Transverse colon (tissue), 4 donors: ENCODE measurements around the gene CCDC43. TPM values are rescaled to one million over a fixed set of nuclear protein-coding genes. Genes with fewer than 3 reads are reported as not detected.
A peak's percentile ranks its signal among the peaks of the same experiment; 100 is the strongest.

Source experiments
- DNase-seq: peaks from one replicate; pipeline ENCODE4 v3.0.0-alpha.2; 2019
- H3K27ac ChIP-seq, 4 donors: fragments of 200-600 bp; sonication (generic); 2 replicates each; pipeline ENCODE4 v1.5.1; 2016 to 2018; ENCODE audit warnings: inconsistent platforms in 4 of 4
- H3K27me3 ChIP-seq: fragments of 200-600 bp; sonication (generic); 2 replicates; pipeline ENCODE4 v1.5.1; 2017; ENCODE audit warnings: inconsistent platforms
- H3K36me3 ChIP-seq, 4 donors: fragments of 200-600 bp; sonication (generic); 2 replicates each; pipeline ENCODE4 v1.5.1; 2017 to 2019; ENCODE audit warnings: inconsistent platforms in 4 of 4
- H3K4me1 ChIP-seq, 4 donors: fragments of 200-600 bp; sonication (generic); 2 replicates each; pipeline ENCODE4 v1.5.1; 2017 to 2020; ENCODE audit warnings: inconsistent platforms in 4 of 4
- H3K4me3 ChIP-seq, 4 donors: fragments of 200-600 bp; sonication (generic); 1 replicate in 1 of 4; 2 replicates in 3 of 4; pipeline versions ENCODE4 v1.5.1 to v1.6.1; 2017 to 2019; ENCODE audit warnings: inconsistent platforms in 4 of 4
- H3K9me3 ChIP-seq, 2 donors: fragments of 200-600 bp; sonication (generic); 2 replicates each; pipeline ENCODE4 v1.5.1; 2017 to 2019; ENCODE audit warnings: inconsistent platforms in 2 of 2
- EP300 ChIP-seq: sonication (generic); formaldehyde crosslinking; IDR thresholded peaks from one replicate; pipeline ENCODE4 v1.6.1; 2017; ENCODE audit warnings: antibody characterized with exemption, low read depth
- POLR2A ChIP-seq: fragments of 450-650 bp; IDR thresholded peaks from one replicate; pipeline ENCODE4 v1.6.1; 2016; ENCODE audit warnings: antibody characterized with exemption, mild to moderate bottlenecking, moderate library complexity
- POLR2AphosphoS5 ChIP-seq, 3 donors: sonication (generic); formaldehyde crosslinking; IDR thresholded peaks; one replicate each; pipeline ENCODE4 v1.6.1; 2016; ENCODE audit warnings: antibody characterized with exemption in 3 of 3
- WGBS, 2 donors: methylation state at CpG; one replicate each; pipeline ENCODE4 v1.1.5; 2018; ENCODE audit warnings: low coverage in 1 of 2; 5-methylcytosine and 5-hydroxymethylcytosine counted together
- in situ Hi-C, 4 donors: fragments of 200-750 bp; cut with MboI; loops; one replicate each; pipeline versions ENCODE4 v1.15.0 to v1.15.1; 2017; ENCODE audit warnings: low sequenced_read_pairs in 3 of 4, low pct_ligation_motif_present in 1 of 4, low pct_unique_long_range_greater_than_20kb in 1 of 4
- intact Hi-C: fragments of 100-400 bp; cut with DNase I; formaldehyde crosslinking; loops from one replicate; pipeline ENCODE4 v1.15.1; 2023; ENCODE audit warnings: low total_unique reads
- total RNA-seq, 4 donors: library from RNA; depleted of rRNA; stranded (reverse); fragments of >200 nt; gene quantifications; one replicate each; pipeline ENCODE4 v1.1.0, GENCODE V29; 2016
- TF ChIP-seq, protein P1 (sequence below), 5 experiments: fragments of 200-600 bp in 3 of 5; fragments of 450-650 bp in 2 of 5; sonication (generic) in 3 of 5; IDR thresholded peaks; 1 replicate in 2 of 5; 2 replicates in 3 of 5; pipeline ENCODE4 v1.5.1; 2016 to 2017; ENCODE audit warnings: antibody characterized with exemption in 5 of 5, inconsistent platforms in 3 of 5, mild to moderate bottlenecking in 2 of 5, moderate library complexity in 1 of 5

Gene CCDC43
- 10 to 100 TPM in 3 of 4 donors, 1 to 10 TPM in 1; 2.0 to 16.1 (median 13.8) TPM for total RNA-seq

GRCh38 chr17:44689477-44690217 is at the start of gene CCDC43:
Gene CCDC43, minus strand, starts transcription at chr17:44689776. Its CDS starts 23 bp downstream, at chr17:44689753.
- WGBS, 2 donors, result 0% methylated on average over 51 of the region's 51 CpGs; no CpG with 5 or more reads in 1 of the 2 donors
- DNase-seq, result peak; percentile 92
- TF ChIP-seq, protein P1, sequence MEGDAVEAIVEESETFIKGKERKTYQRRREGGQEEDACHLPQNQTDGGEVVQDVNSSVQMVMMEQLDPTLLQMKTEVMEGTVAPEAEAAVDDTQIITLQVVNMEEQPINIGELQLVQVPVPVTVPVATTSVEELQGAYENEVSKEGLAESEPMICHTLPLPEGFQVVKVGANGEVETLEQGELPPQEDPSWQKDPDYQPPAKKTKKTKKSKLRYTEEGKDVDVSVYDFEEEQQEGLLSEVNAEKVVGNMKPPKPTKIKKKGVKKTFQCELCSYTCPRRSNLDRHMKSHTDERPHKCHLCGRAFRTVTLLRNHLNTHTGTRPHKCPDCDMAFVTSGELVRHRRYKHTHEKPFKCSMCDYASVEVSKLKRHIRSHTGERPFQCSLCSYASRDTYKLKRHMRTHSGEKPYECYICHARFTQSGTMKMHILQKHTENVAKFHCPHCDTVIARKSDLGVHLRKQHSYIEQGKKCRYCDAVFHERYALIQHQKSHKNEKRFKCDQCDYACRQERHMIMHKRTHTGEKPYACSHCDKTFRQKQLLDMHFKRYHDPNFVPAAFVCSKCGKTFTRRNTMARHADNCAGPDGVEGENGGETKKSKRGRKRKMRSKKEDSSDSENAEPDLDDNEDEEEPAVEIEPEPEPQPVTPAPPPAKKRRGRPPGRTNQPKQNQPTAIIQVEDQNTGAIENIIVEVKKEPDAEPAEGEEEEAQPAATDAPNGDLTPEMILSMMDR (IDR thresholded peaks at IDR 0.05), result no peak
- peak; percentile 74 to 81 (median 77) for TF ChIP-seq POLR2AphosphoS5 (IDR thresholded peaks at IDR 0.05)
- peak; percentile 60 for TF ChIP-seq POLR2A
- no peak for TF ChIP-seq EP300
- Histone ChIP-seq H3K27me3 (no peaks in the 10 kb centered on the region), H3K27ac (peak within 1 kb of the TSS; percentile 78 to 88 (median 85)), H3K4me3 (peak within 1 kb of the TSS; percentile 35 to 77 (median 68)), H3K4me1 (peaks cover 0 to 18% (median 14%) of the 10 kb centered on the region in 4 donors), H3K36me3 (no peaks in the 10 kb centered on the region), H3K9me3 (no peaks in the 10 kb centered on the region)
- in situ Hi-C loops (no loop called here), intact Hi-C loops (no loop called here)

DNA sequence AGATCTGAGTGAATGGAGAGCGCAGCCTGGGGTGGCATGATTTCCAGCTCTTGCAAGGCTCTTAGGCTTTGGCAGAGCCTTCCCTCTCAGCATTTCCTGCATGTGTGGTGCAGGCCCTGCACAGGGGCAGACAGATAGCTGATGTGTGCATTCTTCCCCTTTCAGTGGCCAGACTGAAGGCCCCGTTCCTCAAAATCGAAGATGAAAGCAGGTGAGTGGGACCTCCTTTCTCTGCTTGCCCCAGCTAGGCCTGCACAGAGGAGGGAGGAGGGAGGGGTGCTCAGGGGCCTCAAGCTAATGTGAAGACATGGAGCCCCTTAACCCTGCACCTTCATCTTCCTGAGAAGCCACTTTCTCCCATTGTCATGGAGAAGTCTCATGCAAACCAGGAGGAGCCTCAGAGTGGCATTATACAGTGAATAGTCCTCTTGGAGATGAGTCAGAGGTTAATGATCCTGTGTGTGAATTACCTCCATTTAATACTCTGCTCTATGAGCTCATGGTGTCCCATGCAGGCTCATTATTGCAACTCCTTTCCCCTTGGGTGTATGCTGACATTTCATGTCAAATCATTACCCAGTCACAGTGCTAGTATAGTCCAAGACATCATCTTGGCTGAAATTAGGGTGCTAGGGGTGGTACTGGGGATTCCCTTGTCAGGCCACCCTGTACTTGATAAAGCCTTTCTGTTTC is 48.8 kb upstream of the CCDC43 start:
- no peak for DNase-seq
- intact Hi-C loops (no loop called here), in situ Hi-C loops (no loop called here)
- WGBS, 2 donors, result 77% methylated on average over 3 of the region's 3 CpGs; no CpG with 5 or more reads in 1 of the 2 donors
- Histone ChIP-seq H3K4me3 (no peak overlapping the region), H3K9me3 (no peaks in the 10 kb centered on the region), H3K27ac (no peak overlapping the region), H3K36me3 (no peaks in the 10 kb centered on the region), H3K27me3 (no peaks in the 10 kb centered on the region), H3K4me1 (no peaks in the 10 kb centered on the region)
- no peak for TF ChIP-seq POLR2AphosphoS5 (IDR thresholded peaks at IDR 0.05)
- TF ChIP-seq EP300, result no peak
- TF ChIP-seq, protein P1 (IDR thresholded peaks at IDR 0.05), result no peak
- no peak for TF ChIP-seq POLR2A

- Histone ChIP-seq H3K4me3 (no peak overlapping the region), H3K27ac (no peak overlapping the region), H3K36me3 (no peaks in the 10 kb centered on the region), H3K9me3 (no peaks in the 10 kb centered on the region), H3K27me3 (no peaks in the 10 kb centered on the region), H3K4me1 (no peaks in the 10 kb centered on the region)
- no peak for DNase-seq
- in situ Hi-C loops, result no loop called here
- 88 to 91% methylated on average over 4 to 12 of the region's 12 CpGs for WGBS, 2 donors
- TF ChIP-seq EP300 (no peak), POLR2A (no peak), POLR2AphosphoS5 (IDR thresholded peaks at IDR 0.05) (no peak)
- TF ChIP-seq, protein P1 (IDR thresholded peaks at IDR 0.05), result no peak
- intact Hi-C loops, result no loop called here
These were observed 47.1 kb upstream of the CCDC43 start for GRCh38 chr17:44736551-44737240.

- Histone ChIP-seq H3K9me3 (no peaks in the 10 kb centered on the region), H3K27me3 (no peaks in the 10 kb centered on the region), H3K4me3 (no peak overlapping the region), H3K27ac (no peak overlapping the region), H3K36me3 (no peaks in the 10 kb centered on the region), H3K4me1 (no peaks in the 10 kb centered on the region)
- 89% methylated on average over 2 of the region's 2 CpGs; no CpG with 5 or more reads in 1 of the 2 donors for WGBS, 2 donors
- DNase-seq, result no peak
- in situ Hi-C loops, result no loop called here
- TF ChIP-seq EP300, result no peak
- TF ChIP-seq POLR2A, result no peak
- no peak for TF ChIP-seq POLR2AphosphoS5 (IDR thresholded peaks at IDR 0.05)
- TF ChIP-seq, protein P1 (IDR thresholded peaks at IDR 0.05), result no peak
- intact Hi-C loops, result no loop called here
These were observed 44.7 kb upstream of the CCDC43 start for GRCh38 chr17:44734272-44734671.
